Adipose tissue (tissue), 3 donors: Measurements from ENCODE around the gene PRR9. TPM values are rescaled to one million over a fixed set of nuclear protein-coding genes. Genes with fewer than 3 reads are reported as not detected.
"Not testable (repeated sequence)": the region's sequence is repeated elsewhere in the genome, so short reads cannot be mapped to it uniquely, and the experiment has no call there.

Experiments used
- H3K27ac ChIP-seq: one replicate; pipeline ENCODE4 v1.5.1; 2013; ENCODE audit warnings: low read depth, low read length
- WGBS, 3 donors: extraction: QIAGEN DNeasy Blood & Tissue Kit; methylation state at CpG; one replicate each; pipeline ENCODE4 v1.1.7; 2013; 5-methylcytosine and 5-hydroxymethylcytosine counted together
- polyA plus RNA-seq, 3 donors: library from polyadenylated mRNA; stranded (reverse); fragments of 200-250 nt; gene quantifications; one replicate each; pipeline ENCODE4 v1.2.3, GENCODE V29; 2013
- donor health status: healthy with polysubstance abuse.
- donor health status: Bipolar disorder and iron deficiency.
- donor health status: healthy.

Gene PRR9
- polyA plus RNA-seq, 3 donors: 1.0 TPM; not detected in 2

DNA sequence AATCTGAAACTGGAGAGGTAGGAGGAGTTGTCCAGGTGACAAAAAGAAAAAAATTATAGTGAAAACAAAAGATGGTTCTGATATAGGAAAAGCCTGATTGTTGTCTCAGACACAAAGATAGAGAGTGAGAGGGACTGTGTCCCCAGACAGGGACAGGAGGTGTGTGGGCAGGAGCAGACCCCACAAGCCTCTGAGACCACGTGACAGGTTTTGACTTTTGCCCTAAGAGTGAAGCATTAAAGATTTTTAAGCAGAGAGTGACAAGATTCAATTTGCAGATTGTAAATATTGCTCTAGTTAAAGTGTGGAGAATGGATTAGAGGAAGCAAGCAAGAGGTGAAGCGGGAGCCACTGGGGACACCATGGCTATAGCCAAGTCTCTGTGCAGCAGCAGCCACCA lies 10.4 kb downstream of the PRR9 start:
- 53 to 75% (median 71%) methylated on average over 2 of the region's 2 CpGs for WGBS, 3 donors
- no peak overlapping the region for H3K27ac ChIP-seq

DNA sequence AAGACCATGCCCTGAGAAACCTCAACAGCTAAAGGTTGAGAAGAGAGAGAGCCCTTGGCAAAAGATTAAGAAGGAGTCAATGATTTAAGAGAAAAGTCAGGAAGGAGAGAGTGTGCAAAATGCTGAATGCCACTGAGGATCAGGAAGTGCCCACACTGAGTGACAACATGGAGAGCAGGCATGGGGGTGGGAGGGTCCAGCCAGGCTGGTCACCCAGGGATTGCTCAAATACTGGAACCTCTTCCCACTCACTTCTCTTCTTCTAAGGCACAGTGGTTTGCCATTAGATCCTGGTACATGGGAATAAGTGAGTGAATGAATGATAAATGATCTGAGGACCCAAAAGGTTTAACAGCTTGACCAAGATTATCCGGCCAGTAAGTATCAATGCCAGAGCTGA lies 11.1 kb downstream of the PRR9 start:
- no peak overlapping the region for H3K27ac ChIP-seq
- WGBS, 3 donors: 78 to 90% (median 89%) methylated on average over 1 of the region's 1 CpG

DNA sequence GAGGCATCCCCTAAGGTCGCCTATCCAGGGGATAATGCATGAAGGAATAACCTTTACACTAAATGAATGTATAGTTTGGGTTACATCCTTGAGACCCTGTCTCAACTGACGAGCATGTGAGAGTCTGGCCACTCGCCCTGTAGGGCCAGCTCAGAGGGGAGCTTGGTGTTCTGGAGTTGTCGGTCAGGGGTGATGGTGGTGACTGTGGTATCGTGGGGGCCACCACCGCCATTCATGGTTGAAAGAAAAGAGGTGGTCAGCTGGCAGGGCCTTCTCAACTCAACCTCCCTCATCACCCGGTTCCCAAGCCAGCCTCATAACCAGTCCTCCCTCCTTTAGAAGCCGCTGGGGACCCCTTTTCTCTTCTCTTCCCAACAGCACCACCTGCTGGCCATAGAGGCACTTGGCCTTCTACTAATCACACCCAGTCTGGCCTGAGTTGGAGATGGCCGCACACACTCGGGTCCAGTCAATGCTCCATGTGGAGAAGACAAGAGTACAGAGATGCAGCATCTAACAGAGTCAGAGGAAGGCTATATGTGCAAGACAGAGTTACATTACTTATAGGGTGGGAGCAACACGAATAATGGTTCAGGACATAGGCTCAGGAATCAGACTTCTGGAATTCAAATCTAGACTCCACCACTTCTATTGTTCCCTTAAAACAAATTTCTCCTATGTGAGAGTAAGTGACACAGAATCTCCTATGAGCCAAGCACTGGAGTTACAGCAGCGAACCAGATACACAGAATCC lies 11.9 kb downstream of the PRR9 start:
- 39 to 62% (median 59%) methylated on average over 12 of the region's 12 CpGs for WGBS, 3 donors
- H3K27ac ChIP-seq: not testable (repeated sequence)

DNA sequence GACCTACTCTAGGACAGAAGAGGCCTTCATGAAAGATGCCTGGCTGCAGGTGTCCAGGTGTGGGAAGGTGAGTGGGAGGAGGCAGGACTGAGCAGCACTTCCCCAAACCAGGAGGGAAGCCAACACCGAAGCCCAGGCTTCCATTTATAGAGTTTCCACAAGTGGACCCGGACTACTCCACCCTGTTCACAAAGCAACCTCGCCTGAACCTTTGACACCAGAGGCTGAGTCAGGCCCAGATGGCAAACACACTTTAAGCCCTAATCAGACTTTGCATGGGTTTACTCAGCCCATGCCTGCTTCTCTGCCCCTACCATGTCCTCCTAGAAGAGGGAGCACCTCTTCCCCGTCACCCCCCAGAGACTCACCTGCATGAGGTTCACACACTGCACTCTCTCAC lies 14.0 kb downstream of the PRR9 start:
- 67 to 81% (median 79%) methylated on average over 4 of the region's 4 CpGs for WGBS, 3 donors
- H3K27ac ChIP-seq: no peak overlapping the region

DNA sequence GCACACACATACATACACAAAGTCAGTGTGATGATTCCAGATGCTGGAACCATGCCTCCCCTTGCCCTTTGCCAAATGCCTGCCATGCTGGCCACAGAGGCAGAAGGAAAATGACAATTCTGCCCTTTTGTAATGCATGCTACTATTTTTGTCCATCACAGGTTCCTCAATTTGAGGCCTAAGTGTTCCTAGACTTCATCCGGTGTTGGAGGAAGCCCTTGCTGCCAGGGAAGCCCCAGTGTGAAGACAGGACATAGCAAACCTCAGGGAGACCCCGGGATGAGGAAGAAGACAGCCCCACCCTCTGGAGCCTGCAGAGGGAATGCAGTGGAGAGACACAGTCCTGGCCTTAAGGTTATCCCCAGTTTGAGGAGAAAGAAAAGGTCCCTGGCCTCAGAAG lies 14.4 kb downstream of the PRR9 start:
- WGBS, 3 donors: 34 to 70% (median 44%) methylated on average over 2 of the region's 2 CpGs
- H3K27ac ChIP-seq: no peak overlapping the region

DNA sequence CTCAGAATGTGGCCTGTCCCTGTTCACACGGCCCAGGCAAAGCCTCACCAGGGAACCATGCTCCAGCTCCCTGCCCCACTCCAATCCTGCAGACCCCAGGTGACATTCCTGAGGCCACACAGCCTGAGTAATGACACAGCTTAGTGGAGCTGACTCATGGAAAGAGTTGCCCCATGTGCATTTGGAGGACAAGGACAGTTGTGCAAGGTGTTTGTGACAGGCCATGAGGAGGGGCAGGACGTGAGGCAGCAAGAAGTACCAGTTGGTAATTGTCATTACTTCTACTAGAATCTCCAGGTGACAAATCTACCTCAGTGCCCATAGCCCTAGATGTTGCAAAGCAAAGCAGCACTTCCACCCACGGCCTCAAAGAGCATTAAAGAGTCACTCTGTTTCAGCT lies 15.2 kb downstream of the PRR9 start:
- 45 to 50% (median 46%) methylated on average over 3 of the region's 3 CpGs for WGBS, 3 donors
- H3K27ac ChIP-seq: no peak overlapping the region

DNA sequence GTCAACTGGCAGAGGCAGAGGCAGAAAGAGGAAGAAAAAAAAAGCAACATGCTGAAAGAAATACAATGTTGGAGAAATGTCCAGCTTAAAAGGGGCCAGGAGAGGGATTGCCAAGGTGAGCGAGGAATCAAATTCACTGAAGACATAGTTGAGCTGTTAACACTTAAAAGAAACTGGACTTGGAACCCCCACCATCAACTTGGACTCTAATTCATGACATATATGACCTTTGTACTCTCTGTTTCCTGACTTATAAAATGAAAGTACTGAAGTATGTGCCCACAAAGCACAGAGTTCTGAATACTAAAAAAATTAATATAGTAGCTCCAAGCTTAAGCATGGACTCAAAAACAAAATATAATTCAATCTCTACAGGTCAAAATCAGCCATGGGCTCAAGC lies 16.1 kb downstream of the PRR9 start:
- WGBS, 3 donors: 74 to 86% (median 85%) methylated on average over 1 of the region's 1 CpG
- no peak overlapping the region for H3K27ac ChIP-seq

DNA sequence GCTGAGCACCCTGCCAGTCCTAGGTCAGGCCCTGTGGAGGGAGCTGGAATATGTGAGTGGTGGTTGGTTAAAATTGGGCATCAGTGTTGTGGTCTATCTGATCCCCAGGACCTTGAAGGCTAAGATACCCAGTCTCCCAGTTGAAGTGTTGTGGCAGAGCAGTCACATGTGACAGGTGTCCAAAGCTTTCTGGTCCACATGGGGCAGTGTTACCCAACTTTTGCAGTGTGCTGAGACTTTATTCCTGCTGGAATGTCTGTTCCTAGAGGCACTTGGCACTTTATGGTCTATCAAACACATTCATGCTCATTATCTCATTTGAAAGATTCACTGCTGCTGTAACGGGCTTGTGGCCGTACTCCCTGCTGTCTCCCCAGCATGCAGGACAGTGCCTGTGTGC lies 21.1 kb downstream of the PRR9 start:
- no peak overlapping the region for H3K27ac ChIP-seq
- WGBS, 3 donors: 57 to 80% (median 79%) methylated on average over 2 of the region's 2 CpGs

DNA sequence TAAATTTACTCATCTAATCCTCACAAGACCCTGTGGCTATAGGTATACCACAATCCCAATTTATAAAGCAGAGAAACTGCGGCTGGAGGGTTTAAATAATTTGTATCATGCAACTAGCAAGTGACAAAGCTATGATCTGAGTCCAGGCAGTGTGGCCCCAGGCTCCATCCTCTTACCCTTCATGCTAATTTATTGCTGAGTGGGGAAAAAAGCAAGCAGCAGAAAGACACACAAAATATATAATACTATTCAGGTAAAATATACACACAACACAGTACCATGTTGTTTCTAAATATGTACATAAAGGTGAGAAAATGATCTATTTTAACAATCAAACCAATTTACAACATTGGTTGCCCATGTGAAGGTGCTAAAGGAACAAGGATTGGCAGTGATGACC lies 24.8 kb downstream of the PRR9 start:
- H3K27ac ChIP-seq: no peak overlapping the region
- WGBS, 3 donors: 54 to 94% (median 84%) methylated on average over 1 of the region's 1 CpG

DNA sequence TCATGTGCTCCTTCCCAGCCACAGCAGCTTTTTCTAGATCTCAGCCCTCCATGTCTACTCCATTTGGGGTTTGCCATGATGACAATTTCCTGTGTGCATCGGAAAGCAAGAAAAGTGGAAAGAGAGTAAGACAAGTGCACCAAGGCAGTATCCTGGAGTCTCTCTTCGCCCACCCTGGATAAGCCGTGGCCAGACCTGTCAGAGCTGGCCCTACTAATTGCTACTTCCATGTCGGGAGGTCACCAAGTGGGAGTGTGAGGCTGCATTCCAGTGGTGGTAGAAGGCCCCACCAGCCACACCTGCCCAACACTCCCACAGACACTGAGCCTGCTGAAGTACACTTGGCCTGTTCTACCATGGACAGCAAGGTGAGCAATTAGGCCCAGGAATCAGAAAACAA lies 28.1 kb downstream of the PRR9 start:
- H3K27ac ChIP-seq: no peak overlapping the region
- WGBS, 3 donors: 75 to 93% (median 87%) methylated on average over 4 of the region's 4 CpGs

DNA sequence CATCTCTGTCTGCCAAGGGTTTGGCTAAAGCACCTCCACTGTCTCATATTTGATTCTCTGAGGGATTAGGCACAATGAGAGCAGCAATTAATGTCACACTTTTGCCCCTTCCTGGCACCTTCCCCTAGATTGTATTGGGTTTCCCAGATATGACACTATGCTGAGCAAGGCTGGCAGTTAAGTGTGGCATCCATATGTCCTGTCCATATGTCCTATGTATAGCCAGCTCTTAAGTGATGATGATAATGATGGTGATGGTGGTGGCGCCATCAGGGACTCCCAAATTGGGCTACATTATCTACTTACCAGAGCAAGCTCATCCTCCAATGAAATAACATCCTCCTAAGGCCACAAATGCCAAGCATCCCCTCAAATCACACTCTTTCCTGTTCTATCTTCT lies 28.6 kb downstream of the PRR9 start:
- 58 to 88% (median 83%) methylated on average over 1 of the region's 1 CpG for WGBS, 3 donors
- no peak overlapping the region for H3K27ac ChIP-seq

DNA sequence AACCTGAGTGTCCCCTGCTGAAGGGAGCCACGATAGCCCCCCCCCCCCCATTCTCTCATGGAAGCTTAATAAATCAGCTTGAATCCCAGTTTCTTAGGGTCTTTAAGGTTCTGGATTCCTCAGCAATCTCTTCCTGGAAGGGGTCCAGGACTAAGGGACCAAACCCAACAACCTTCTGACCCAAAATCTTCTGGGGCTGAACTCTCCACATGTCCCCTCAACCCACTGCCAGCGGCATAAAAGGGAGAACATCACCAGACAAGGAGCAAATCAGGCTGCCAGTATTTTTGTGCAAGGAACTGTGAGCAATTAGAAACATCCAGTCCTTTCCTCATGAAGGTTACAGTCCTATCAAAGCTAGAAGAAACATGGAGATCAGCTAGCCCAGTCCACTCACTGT lies 29.4 kb downstream of the PRR9 start:
- 79 to 84% (median 83%) methylated on average over 2 of the region's 2 CpGs for WGBS, 3 donors
- H3K27ac ChIP-seq: no peak overlapping the region

DNA sequence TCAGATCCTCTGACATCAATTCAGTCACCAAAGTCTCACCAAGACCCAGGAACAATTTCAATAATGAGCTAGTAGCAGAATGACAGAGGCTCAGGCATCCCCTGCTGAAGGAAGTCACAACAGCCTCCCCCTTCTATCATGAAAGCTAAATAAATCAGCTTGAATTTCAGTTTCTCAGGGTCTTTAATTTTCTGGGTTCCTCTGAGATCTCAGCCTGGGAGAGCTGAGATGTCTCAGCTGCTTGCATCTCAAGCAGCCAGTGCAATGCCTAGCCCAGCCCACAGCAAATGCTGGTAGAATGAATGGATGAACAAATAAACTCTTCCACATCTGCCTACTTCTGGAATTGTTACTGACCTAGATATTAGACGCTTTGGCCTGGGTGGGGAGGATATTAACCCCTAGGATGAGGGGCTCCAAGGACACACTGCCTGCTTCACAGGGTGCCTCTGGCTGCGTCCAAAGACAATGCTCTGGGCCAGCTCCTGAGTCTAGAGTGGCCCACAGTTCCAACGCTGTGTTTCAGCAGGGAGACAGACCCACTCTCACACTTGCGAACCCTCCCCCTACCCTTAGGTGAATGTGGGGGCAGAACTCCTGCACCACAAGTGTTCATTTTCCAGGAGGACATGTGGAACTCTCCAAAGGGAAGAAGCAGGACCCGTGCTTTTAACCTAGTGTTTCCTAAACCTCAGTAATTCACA lies 30.9 kb downstream of the PRR9 start:
- H3K27ac ChIP-seq: no peak overlapping the region
- WGBS, 3 donors: 52 to 75% (median 68%) methylated on average over 5 of the region's 5 CpGs

DNA sequence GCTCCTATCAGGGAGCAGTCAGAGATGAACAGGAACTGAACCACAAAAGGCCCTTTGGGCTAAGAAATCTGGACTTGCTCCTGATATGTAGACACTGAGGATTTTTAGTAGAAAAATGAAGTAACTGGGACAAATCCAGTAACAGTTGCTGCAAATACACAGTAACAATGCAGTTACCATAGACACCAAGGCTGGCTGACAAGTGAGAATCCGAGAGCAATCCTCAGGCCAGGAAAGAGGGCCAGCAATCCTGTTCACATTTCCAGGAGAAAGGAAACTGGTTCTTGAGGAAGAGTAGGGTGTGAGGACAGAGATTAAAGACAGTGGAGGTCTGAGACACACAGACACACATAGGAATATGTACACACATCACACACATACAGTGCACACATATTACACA lies 32.8 kb downstream of the PRR9 start:
- 49 to 54% (median 50%) methylated on average over 1 of the region's 1 CpG for WGBS, 3 donors
- no peak overlapping the region for H3K27ac ChIP-seq

DNA sequence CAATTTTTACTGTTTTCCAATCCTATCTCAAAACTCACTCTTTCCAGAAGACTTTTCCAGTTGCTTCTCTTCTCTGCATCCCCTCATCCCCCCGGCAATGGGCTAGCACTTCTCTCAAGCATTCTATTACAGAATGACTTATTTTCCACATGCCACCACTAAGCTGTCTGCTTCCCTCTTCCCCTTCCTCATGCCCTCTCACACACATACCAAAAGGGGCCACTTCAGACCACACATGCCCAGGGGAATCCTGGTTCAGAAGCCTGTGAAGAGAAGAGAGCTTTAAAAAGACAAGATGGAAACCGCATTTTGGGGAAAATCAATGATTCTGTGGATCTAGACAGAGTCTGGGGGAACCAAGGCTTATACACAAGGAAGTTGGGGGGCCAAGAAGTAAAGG lies 33.7 kb downstream of the PRR9 start:
- no peak overlapping the region for H3K27ac ChIP-seq
- 73 to 84% (median 76%) methylated on average over 2 of the region's 2 CpGs for WGBS, 3 donors

DNA sequence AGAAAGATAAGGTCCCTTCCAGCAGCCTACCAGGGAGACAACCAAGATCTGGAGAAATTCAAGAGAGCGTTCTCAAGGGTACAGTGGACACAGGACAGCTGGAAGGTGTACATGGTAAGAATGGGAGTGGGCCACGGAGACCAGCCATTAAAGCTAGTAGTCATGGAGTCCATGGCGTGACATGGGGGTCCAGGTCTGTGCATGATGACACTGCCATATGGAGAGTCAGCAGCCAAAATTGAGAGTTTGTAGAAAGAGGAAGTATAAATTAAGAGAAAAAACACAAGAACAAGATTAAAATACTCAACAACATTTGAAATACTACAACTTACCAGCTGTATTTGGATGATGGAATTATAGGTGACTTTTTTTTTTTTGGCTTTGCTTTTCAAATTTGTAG lies 34.2 kb downstream of the PRR9 start:
- 77 to 88% (median 80%) methylated on average over 3 of the region's 3 CpGs for WGBS, 3 donors

DNA sequence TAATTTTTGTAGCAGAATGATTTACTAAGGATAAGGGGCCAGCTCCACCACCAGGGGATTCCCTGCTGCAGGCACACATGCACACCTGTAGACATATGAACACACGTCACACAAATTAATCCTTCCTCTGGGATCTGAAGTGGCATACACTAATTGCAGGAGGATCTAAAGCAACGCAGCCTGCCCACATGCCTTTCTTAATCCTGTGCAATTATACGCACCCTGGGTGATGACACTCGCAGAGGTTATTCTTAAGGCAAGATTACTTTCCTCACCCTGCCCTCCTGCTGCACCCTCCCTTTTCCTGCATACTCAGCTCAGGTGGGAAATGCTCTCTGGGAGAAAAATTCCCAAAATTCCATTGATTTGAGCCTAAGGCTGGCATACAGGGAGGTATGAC lies 34.6 kb downstream of the PRR9 start:
- WGBS, 3 donors: 67 to 81% (median 76%) methylated on average over 4 of the region's 4 CpGs
- H3K27ac ChIP-seq: no peak overlapping the region

More for the DNA sequence above, 34.2 kb downstream of the PRR9 start:
- no peak overlapping the region for H3K27ac ChIP-seq

DNA sequence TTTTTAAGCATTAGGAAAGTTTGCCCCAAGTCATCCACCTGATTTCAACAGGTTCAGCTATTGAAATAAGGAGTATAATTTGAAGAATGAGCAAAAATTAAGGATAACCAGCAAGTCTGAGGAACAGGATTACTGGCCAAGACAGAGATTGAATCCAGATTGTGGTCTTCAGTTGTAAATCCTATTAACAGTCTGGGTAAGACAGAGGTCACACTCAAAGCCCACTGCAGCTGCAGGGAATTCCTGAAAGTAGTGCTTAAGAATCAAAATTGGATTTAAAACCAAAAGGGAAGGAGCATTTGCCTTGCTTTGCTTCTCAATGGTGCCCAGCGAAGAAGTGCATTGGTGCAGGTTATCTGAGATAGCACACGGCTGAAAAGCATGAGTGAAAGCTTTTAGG lies 35.7 kb downstream of the PRR9 start:
- H3K27ac ChIP-seq: no peak overlapping the region
- 47 to 87% (median 57%) methylated on average over 2 of the region's 2 CpGs for WGBS, 3 donors

DNA sequence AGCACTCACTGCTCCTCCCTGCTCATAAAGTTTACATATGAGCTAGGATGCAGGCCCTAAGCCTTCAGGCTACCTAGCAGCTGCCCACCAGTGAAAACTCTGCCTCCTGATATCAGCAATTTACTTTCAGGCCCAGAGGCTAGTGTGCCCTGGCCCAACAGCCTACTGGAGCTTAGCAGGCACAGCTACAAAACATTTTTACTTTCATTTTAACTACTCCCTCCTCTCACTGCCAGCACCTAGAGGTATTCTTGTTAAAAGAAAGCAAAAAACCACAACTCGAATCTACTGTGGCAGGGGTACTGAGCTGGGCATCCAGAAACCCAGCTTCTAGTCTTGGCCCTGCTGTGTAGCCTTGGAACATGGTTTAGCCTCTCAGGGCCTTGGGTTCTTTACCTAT lies 36.3 kb downstream of the PRR9 start:
- H3K27ac ChIP-seq: no peak overlapping the region
- 40 to 54% (median 41%) methylated on average over 1 of the region's 1 CpG for whole genome bisulfite sequencing, 3 donors

DNA sequence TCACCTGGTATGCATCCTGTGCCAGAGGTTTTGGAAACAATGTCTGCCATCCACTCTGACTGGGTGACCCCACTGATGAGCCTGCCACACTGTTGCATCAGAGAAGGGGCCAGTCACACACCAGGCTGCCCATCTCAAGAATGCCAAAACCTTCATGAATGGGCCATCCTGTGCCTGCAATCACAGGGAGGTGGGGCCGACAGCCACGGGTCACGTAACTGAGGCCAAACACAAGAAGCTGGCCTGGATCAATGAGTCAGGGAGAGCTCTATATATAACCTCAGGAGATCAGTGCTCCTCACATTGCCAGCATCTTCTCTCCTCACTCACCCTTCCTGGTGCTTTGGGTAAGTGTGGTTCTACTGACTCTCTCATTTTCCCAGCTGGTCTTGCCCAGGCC lies 42.0 kb downstream of the PRR9 start, which contains the start of gene LORICRIN:
LORICRIN (plus strand) TSS at position 301 of the 400 bp plus-strand sequence. CDS start 1,263 bp downstream, outside the sequence.
- no peak within 1 kb of the TSS for H3K27ac ChIP-seq
- 75 to 94% (median 94%) methylated on average over 3 of the region's 3 CpGs for WGBS, 3 donors
